ENCODE results near the gene ANLN.
A peak's percentile ranks its signal among the peaks of the same experiment; 100 is the strongest.
"Not testable (repeated sequence)": the region's sequence is repeated elsewhere in the genome, so short reads cannot be mapped to it uniquely, and the experiment has no call there.

ANLN gene

GRCh38 chr7:36360244-36360643, 29.4 kb upstream of the ANLN start:
- no peak for FAIRE-seq
- no peak for DNase-seq (ENCODE audit: insufficient read length)
- TF ChIP-seq TAF1 (IDR thresholded peaks at IDR 0.05; ENCODE audit: borderline replicate concordance, low read depth, low read length) (no peak), POLR2A (IDR thresholded peaks at IDR 0.05; ENCODE audit: low read depth, low read length) (no peak), POLR2AphosphoS5 (IDR thresholded peaks at IDR 0.05; ENCODE audit: low read depth, low read length) (no peak)

GRCh38 chr7:36361227-36361626, 28.4 kb upstream of the ANLN start:
- FAIRE-seq (no peak), DNase-seq (ENCODE audit: insufficient read length) (no peak)
- TF ChIP-seq TAF1 (IDR thresholded peaks at IDR 0.05; ENCODE audit: borderline replicate concordance, low read depth, low read length) (no peak), POLR2AphosphoS5 (IDR thresholded peaks at IDR 0.05; ENCODE audit: low read depth, low read length) (no peak), POLR2A (IDR thresholded peaks at IDR 0.05; ENCODE audit: low read depth, low read length) (no peak)

GRCh38 chr7:36363515-36363914, 26.1 kb upstream of the ANLN start:
- DNase-seq (ENCODE audit: insufficient read length) (no peak), FAIRE-seq (no peak)
- TF ChIP-seq POLR2AphosphoS5 (IDR thresholded peaks at IDR 0.05; ENCODE audit: low read depth, low read length) (no peak), POLR2A (IDR thresholded peaks at IDR 0.05; ENCODE audit: low read depth, low read length) (no peak), TAF1 (IDR thresholded peaks at IDR 0.05; ENCODE audit: borderline replicate concordance, low read depth, low read length) (no peak)

- no peak for TF ChIP-seq POLR2AphosphoS5 (IDR thresholded peaks at IDR 0.05; ENCODE audit: low read depth, low read length)
- no peak for TF ChIP-seq POLR2A (IDR thresholded peaks at IDR 0.05; ENCODE audit: low read depth, low read length)
- TF ChIP-seq TAF1 (IDR thresholded peaks at IDR 0.05; ENCODE audit: borderline replicate concordance, low read depth, low read length): no peak
- FAIRE-seq (no peak), DNase-seq (ENCODE audit: insufficient read length) (no peak)
Measured at GRCh38 chr7:36366005-36366717, 23.5 kb upstream of the ANLN start.

GRCh38 chr7:36366718-36367560, 22.7 kb upstream of the ANLN start:
- peak; percentile 83 for DNase-seq (ENCODE audit: insufficient read length)
- TF ChIP-seq POLR2A (IDR thresholded peaks at IDR 0.05; ENCODE audit: low read depth, low read length) (no peak), TAF1 (IDR thresholded peaks at IDR 0.05; ENCODE audit: borderline replicate concordance, low read depth, low read length) (no peak), POLR2AphosphoS5 (IDR thresholded peaks at IDR 0.05; ENCODE audit: low read depth, low read length) (no peak)
- FAIRE-seq: peak; percentile 88

GRCh38 chr7:36367561-36368077, 22.0 kb upstream of the ANLN start:
- no peak for DNase-seq (ENCODE audit: insufficient read length)
- TF ChIP-seq TAF1 (IDR thresholded peaks at IDR 0.05; ENCODE audit: borderline replicate concordance, low read depth, low read length): no peak
- no peak for FAIRE-seq

GRCh38 chr7:36368496-36368895, 21.2 kb upstream of the ANLN start:
- TF ChIP-seq POLR2AphosphoS5 (IDR thresholded peaks at IDR 0.05; ENCODE audit: low read depth, low read length) (no peak), POLR2A (IDR thresholded peaks at IDR 0.05; ENCODE audit: low read depth, low read length) (no peak), TAF1 (IDR thresholded peaks at IDR 0.05; ENCODE audit: borderline replicate concordance, low read depth, low read length) (no peak)
- FAIRE-seq: no peak
- no peak for DNase-seq (ENCODE audit: insufficient read length)

GRCh38 chr7:36369171-36369570, 20.5 kb upstream of the ANLN start:
- TF ChIP-seq POLR2AphosphoS5 (IDR thresholded peaks at IDR 0.05; ENCODE audit: low read depth, low read length) (no peak), TAF1 (IDR thresholded peaks at IDR 0.05; ENCODE audit: borderline replicate concordance, low read depth, low read length) (no peak), POLR2A (IDR thresholded peaks at IDR 0.05; ENCODE audit: low read depth, low read length) (no peak)
- DNase-seq (ENCODE audit: insufficient read length) (no peak), FAIRE-seq (no peak)

GRCh38 chr7:36370046-36370445, 19.6 kb upstream of the ANLN start:
- TF ChIP-seq TAF1 (IDR thresholded peaks at IDR 0.05; ENCODE audit: borderline replicate concordance, low read depth, low read length) (no peak), POLR2A (IDR thresholded peaks at IDR 0.05; ENCODE audit: low read depth, low read length) (no peak), POLR2AphosphoS5 (IDR thresholded peaks at IDR 0.05; ENCODE audit: low read depth, low read length) (no peak)
- FAIRE-seq (no peak), DNase-seq (ENCODE audit: insufficient read length) (no peak)

GRCh38 chr7:36372156-36372555, 17.5 kb upstream of the ANLN start:
- FAIRE-seq (no peak), DNase-seq (ENCODE audit: insufficient read length) (no peak)
- no peak for TF ChIP-seq TAF1 (IDR thresholded peaks at IDR 0.05; ENCODE audit: borderline replicate concordance, low read depth, low read length)

- FAIRE-seq; DNase-seq (ENCODE audit: insufficient read length): not testable (repeated sequence)
Measured at GRCh38 chr7:36378555-36378954, 11.1 kb upstream of the ANLN start.

GRCh38 chr7:36379831-36380504, 9.7 kb upstream of the ANLN start:
- no peak for DNase-seq (ENCODE audit: insufficient read length)
- TF ChIP-seq POLR2AphosphoS5 (IDR thresholded peaks at IDR 0.05; ENCODE audit: low read depth, low read length): no peak
- TF ChIP-seq TAF1 (IDR thresholded peaks at IDR 0.05; ENCODE audit: borderline replicate concordance, low read depth, low read length): no peak
- no peak for FAIRE-seq
